Activated effector memory CD4-positive, alpha-beta T cell treated with anti-CD3 and anti-CD28 coated beads, Interleukin-2, amount 50 U/mL, for 16 hours (primary cell): ENCODE data around the gene PPM1H.

Source experiments
- DNase-seq: peaks from one replicate; pipeline ENCODE4 v3.0.0-alpha.2; 2020

Gene PPM1H

DNA sequence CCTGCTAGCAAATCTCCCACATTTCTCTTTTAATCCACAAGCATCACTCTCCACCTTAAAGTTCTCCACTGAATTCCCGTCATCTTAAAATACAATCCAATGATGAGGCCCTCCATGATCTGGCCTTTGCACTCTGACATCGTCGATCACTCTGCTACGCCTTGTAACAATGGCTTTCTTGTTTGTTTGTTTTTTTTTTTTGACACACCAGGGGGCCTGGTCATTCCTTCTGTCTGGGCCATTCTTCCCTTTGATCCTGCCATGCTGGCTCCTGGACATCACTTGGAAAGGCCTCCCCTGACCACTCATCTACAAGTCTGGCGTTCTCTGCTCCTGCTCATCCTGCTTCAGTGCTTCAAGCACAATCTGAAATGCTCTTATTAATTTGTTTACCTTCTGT is 233.5 kb downstream of the PPM1H start:
- no peak for DNase-seq

DNA sequence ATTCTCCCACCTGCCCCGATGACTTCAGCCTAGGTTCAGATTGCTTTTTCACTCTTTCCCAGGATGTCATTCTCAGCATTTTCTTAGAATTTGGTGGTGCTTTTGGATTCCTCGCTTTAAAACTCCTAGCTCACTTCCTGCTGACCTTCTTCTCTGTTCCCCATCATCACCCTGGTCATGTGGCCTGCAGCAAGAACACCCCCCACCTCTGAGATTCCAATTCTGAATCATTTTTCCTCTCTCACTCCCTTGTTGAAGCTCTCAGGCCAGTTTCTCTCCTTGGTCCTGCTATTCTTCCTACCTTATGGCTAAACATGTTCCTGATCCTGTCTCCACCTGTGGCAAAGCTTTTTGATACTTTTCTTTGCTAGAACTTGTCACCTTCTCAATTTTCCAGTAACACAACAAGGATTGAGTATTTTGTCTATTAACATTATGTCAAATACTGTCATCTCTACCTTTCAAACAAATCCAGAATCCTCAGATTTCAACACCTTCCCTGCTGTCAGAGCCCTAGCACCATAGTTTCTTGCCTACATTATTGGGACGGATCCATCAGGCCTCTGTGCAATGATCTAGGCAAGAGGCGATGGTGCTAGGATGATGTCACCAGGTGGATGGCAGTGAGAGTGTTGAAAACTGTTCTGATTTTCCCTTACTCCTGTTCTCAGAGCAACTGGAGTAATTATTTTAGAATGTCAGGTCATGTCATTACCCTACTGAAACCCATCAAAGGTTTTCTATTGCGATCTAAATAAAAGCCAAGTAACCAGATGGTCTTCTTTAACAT is 234.7 kb downstream of the PPM1H start:
- DNase-seq = no peak

DNA sequence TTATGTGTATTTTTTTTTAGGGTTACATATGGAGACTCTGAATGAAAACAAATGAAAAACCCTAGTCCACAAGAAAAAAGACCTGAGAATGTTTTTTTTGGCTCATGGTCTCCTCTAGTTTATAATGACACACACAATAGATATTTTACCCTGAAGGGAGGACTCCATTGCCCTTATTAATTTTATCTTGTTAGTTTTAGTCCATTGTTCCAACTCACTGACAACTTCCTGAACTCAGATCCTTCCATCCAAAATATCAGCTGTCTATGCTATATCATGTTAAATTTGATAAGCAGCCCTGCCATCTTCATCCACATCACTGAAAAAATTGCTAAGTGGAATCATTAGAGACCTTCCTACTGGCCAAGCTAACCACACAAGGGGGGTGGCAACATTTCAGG is 236.2 kb downstream of the PPM1H start:
- DNase-seq = no peak

DNA sequence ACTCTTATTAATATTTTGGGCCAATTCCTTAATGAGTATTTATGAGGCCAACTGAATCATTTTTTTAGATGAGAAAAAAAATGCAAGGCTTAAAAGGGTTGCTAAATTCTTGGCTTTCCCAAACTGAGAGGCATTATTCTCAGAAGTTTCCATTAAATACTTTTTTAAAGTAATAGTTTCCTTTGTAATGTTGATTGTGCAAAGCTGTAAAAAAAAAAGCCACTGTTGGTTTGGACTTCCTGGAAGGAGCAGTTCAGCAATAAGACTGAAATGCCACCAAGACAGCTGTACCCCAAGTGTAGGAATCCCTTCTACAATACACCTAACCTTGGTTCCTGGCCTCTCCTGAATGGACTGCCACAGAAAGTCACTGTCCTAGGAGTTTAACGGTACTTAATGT is 237.1 kb downstream of the PPM1H start:
- DNase-seq = no peak

DNA sequence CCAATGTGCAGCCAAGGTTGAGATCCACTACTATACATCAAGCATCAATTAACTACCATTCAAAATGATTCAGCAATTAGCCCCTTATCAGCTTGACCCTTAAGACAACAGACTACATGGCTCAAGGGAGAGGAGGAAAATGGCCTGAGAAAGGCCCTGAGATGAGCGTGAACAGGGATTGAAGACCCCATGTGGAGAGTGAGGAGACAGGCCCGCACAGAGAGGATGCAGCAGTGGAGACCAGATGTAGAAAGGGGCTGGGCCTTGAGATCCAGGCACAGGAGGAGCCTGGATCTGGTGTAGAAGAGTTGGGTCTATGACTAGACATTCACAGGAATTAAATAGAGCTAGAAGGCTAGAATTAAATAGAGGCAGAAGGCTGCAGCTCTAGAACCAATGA is 239.3 kb downstream of the PPM1H start:
- DNase-seq = no peak

DNA sequence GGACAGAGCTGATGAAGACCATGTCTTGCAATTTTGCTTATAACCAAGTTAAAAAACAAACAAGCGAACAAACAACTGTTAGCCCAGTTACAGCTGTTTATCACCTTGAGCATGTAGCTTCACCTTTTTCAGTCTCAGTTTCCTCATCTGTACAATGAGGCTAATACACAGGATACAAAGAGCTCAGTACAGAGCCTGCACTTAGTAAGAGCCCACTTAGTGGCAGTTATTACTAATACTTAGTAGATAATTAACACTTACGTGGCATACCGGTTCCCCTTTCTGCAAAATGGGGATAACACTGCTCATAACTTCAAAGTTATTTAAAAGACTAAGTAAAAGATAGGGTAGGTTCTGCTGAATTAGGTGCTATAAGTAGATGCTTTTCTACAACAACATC is 240.3 kb downstream of the PPM1H start:
- DNase-seq = no peak

DNA sequence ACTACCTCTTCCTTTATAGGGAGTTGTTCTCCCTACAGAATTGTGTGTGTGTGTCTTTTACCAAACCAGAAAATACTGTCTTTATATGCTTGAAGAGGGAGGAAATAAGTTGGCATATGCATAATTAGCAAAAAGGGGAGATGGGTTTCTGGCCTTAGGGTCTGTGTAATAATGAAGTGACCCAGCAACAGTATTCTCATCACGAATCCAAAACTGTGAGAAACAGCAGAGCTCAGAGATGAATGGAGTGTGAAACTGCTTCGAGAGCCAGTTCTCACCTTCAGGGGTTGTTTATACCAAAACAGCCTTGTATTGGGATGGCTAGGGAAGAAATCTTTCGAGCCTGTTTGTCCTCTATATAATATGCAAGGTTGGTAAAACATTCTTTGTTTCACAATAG is 240.8 kb downstream of the PPM1H start:
- DNase-seq = no peak

DNA sequence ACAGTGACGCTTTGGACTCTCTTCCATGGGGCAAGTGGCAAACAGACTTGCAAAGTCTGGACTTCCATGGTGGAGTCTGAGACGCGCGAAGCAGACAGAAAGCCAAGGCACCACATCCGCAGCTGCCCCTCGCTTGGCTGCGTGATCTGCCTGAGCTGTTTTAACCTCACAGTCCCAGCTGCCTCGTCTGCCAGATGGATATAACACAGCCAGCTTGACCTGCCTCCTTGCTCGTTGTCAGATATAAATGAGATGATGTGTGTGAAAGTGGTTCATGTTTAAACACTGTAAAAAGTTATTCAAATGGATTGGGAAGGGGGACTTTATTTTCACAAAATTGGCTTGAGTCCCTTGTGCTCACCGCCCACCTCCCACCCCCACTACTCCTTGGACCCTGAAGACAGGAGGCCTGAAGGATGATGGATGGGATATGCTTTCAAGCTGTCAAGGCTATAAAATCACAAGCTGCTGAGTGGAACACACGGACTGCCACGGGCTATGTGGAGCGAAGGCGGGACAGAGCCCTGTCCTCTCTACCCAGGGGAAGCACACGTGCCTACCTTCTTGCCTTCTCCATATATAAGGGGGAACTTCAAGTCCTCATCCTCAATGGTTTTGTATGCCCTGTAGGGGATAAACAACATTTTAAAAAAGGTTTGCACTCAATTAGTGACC is 241.4 kb downstream of the PPM1H start:
- no peak for DNase-seq

DNA sequence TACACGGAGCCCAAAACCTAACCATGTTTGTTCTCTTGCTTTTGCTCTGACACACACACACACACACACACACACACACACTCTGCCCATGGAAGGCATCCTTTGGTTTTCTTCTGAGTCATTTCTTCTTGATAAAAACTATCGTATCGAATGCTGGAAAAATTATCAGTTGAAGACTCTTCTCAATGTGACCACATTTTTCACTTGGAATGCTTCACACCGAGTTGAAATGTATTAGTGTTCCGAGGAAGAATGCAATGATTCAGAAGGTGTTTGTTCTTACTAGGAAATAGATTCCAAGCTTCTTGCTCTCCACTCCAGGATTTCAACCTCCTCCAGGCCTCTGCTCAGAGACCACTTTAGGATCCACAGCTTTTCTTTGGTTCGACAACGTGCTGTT is 242.1 kb downstream of the PPM1H start:
- no peak for DNase-seq

DNA sequence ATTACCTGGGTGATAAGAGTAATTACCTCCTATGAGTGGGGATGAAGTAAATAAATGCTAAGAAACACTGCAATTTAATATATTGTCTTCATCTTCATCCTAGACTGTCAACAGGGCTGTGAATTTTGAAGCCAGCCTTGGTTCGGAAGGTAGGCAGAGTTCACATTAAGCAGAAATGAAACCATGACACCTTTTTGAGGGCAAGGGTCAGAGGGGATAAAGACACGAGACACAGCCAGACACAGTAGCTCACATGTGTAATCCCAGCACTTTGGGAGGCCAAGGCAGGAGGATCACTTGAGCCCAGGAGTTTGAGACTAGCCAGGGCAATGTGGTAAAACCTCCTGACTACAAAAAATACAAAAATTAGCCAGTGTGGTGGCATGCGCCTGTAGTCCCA is 243.6 kb downstream of the PPM1H start:
- no peak for DNase-seq

DNA sequence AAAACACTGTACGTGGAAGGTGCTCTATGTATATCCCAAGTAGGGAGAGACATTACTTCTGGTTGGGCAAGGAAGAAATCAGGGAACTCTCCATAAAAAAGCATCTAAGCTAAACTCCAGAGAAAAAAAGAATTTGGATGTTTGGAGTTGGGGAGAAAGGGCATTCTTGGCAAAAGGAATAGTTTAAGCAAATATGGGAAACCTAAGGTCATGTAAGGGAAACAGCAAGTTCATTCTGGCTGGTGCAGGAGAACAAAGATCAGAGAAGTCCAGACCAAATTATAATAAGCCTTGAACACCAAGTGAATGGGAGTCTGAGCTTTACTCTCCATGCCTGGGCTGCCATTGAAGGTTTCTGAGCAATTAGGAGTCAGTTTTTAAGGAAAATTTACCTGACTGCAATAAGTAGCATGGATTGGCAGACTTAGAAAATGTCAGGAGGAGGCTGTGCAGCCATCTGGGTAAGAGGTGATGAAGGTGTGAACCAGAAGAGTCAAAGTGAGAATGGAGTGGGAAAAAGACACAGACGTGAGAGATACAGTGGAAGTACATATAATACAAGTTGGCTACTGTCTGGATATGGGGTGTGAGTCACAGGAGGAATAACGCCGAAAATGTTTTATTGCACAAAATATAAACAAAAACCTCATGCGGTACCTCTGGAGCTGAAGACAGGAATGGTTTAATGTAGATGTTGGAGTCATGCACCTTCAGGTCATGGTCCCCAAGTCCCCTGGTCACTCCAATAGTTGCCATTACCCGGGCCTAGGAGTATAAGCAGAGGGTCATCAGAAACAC is 245.7 kb downstream of the PPM1H start:
- no peak for DNase-seq

DNA sequence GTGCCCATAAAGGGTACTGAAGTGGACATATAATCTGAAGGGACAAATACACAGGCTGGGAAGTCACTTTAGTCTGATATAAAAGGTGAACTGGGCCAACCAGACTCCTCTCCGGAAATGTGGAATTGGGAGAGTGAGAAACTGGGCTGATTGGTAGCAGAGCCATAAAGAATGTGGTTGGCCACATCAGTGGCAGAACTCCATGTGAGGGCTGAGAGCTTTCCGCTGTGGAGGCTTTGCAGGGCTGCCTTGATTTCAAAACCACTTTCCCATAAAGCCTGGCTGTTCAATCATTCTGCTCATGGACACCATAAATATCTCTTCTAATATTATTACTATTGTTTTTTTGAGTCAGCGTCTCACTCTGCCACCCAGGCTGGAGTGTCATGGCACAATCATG is 248.0 kb downstream of the PPM1H start:
- DNase-seq = no peak

DNA sequence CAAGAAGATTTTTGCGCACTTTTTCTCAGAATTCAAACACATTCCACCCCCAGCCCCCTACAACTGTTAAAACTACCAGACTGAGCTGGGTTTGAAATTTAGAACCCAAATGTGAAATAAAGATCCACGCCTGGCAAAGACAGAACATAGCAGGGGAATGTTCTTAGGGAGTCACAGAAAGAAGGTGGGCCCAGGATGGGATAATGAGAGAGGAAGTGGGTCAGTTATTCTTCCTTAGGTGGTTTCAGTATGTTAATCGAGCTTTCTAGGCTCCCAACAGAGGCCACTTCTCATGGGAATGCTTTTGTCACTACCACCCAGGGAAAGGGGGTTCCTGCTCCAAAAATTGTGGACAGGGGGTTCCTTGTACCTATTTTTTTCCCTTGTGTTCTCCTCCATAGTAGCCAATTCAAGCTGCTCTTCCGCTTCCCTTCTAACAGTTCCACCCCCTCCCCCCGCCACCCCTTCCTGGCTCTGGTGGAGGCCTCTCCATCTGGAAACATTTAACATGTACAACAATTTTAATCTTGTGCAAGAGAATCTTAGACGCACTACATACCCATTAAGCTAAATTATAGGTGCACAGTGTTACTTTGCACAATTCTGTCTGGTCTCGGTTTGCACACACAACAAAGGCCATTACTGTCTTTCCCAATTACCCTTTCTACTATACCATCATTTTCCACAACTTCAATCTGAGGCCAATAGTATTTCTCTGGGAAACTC is 250.2 kb downstream of the PPM1H start:
- DNase-seq = no peak

DNA sequence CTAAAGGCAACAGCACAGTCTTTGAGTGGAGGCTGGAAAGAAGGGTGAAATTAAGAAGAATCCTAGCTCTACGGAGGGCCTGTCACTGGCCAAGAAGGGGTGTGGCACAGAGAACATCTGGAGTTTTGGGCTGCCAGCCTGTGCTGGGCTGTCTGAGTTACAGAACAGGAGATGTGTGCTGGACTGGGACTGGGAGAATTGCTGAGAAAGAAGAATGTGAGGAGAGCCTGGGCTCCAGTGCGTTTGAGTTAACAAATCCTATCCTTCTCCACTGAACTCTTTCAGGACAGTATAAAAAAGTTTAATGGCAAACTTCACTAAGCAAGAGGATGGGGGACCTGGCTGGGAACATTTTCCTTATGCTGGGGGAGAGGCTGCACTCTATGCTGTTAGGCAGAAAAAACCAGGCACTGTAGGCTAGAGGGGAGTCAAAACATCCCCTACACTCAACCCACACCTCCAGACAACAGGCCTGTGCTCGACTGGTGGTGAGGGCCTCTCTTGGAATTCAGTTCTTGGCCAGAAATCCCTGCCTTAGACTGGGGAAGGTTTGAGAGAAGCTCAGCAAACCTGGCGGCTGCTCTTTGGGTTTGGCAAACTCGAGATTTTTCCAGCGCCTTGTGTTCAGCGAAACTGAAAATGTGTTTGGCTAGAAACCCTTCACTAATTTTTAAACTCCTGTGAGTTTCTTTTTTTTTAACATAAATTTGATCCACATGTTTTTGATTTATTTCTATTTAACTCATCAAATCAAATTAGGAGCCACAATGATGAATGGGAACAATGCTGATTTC is 251.0 kb downstream of the PPM1H start:
- no peak for DNase-seq

DNA sequence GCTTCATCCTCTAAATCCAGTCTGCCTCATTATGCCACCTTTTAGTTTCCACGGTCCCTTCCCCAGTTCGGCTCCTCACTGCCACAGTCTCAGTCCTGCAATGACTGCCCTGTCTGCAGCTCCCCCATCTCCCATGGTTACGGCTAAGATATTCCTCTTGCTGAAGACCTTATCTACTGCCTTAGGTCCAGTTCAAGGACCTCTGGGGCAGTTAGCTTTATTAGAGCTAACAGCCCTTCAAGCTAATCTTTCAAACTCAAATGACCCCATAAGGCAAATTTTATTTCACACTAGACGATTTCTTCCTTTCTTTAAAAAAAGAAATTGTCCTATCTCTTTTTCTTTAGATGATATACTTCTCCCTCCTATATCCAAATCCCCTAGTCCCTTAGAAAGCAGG is 253.6 kb downstream of the PPM1H start:
- no peak for DNase-seq

DNA sequence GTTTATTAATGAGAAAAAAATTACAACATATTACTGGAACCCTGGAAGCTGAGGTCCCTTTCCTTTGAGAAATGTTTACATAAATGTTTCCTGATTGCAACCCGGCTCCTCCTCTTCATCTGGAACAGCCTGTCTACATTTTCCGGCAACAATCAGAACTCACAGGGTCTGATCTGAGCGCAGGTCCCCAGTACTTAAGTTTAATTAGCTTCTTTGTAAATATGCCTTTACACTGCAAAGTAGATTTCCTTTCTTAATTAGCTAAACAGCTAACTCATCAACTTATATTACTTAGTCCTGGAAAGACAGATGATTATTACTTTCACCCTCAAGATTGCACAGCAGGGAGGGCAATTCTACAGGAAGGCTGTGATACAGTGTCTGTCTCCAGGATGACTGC is 255.3 kb downstream of the PPM1H start:
- DNase-seq = no peak

DNA sequence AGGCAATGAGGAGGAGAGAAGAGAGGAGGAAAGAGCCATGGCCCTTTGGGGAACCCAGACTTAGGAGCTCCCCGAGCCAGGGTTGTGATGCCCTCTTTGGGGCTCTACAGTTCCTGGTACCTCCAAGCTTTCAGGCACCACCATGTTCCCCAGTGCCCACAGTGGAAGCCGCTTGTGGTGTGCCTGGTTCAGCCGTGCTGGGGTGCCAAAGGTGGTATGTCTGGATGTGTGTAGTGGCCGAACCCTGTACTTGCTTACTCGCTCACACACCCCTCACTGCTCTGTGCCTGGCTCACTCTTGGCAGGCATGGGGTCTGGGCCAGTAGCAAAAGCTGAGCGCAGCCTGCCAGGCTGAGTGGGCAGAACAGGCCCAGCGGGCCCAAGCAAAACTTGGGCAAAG is 257.6 kb downstream of the PPM1H start:
- DNase-seq = no peak

DNA sequence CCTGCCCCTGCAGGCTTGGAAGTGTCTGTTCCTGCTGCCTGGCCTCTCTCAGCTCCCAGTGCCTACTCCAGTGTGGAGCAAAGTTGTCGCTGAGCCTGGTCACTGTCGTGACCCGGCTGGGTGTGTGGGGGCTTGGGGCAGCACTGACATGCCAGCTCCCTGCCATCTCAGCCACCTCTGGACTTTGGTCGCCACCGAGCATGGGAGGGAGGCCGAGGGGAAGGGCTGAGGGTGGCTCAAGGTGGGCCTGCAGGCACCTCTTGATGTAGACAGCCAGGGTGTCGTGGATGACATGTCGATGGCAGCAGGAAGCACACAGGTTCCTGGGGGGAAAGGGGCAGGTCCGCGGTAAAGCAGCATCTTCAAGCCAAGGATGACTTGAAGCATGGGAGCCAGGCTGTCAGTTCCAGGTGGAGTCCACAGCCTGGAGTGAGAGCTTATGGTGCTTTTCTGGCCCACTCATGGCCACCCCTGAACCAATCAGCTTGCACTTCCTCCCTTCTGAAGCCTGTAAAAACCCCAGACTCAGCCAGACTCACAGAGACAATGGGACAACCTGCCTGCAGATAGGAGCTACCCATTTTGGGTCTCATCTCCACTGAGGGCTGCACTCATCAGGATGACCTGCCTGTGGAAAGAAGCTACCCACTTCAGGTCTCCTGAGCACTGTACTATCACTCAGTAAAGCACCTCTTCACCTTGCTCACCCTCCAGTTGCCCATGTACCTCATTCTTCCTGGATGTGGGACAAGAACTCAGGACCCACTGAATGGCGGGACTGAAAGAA is 258.2 kb downstream of the PPM1H start:
- no peak for DNase-seq

DNA sequence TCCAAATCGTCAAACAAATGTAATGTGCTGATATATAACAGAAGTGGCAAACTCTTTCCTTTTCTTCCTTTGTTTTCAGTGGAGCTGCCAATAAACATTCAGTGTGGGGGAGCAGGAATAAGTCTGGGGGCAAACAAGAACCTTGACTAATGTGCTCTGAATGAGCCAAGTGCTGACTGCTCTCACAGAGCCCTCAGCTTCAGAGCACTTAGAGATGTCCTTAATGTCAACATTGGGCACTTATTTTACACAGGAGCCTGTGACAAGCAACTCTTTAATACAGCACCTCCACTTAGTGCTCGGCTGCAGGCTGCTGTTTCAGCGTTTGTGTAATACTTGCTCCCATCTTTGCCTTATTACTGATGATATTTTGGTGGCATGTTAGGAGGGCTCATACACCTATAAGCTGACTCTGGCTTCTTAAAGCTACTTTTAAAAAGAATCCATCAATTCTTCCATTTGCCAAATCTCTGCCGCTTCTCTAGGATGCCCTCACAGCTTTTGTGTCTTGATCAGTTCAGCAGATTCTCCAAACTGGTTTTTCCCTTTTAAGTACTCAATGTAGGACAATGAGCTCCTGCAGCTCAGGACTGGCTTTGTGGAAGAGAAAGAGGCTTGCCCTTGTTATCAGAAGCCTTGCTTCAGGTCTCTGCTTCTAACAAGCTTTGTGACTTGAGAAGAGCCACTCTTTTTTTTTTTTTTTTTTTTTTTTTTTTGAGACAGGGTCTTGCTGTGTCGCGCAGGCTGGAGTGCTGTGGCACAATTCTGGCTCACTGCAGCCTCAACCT is 261.7 kb downstream of the PPM1H start:
- DNase-seq = no peak

DNA sequence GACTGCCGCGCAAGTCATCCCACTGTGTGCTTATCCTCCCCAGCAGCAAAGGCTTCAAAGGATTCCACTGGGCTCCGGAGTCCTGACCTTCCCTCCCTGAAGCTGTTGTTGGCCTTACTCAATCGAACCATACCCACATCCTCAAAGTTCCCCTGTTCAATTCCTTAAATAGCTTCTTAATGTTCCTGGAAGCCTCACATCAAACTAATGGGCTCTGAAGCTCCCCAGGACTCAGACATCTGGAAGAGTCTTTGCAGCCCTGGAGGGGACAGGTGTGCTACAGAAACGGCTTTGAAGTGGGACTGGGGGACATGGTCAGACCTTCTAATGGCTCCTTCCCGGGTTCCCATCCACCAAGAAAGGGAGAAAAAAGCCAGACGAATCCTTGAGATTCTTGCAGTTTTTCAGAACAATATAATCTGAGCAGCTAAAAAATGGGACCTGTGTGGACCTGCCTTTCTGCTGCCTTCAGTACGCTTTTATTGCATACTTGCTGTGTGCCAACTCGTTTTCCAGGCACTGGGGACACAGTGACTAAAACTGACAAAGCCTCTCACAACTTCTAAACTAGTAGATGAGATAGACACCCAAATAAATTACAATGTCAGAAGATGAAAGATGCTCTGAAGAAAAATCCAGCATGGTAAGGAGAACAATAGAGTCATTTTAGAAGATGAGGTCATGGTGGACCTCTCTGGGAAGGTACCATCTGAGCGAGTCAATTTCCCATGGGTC is 263.8 kb downstream of the PPM1H start:
- no peak for DNase-seq
